Measurements from ENCODE around the gene KLK2.

DNA sequence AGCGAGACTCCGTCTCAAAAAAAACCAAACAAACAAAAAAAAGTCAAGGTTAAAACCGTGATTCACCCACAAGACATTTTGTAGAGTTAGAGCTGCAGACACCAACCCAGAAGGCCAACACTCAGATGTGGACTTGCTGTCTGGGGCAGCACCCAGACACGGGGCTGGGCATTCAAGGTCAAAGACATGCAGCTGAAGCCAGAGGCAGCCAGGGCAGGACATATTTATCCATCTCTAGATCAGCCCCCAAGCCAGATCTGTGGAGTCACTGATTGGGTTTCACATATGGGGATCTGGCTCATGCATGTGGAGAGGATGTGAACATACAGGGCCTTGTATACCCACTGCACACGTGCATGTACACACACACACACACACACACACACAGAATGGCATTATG lies 43.4 kb upstream of the KLK2 start:
- TF ChIP-seq CTCF (IDR thresholded peaks at IDR 0.05) = no peak
- TF ChIP-seq POLR2A (IDR thresholded peaks at IDR 0.05) = no peak
- no peak for TF ChIP-seq POLR2AphosphoS5 (IDR thresholded peaks at IDR 0.05)

Data from prostate gland (tissue), 2 donors.